Endothelial cell of umbilical vein (primary cell): ENCODE data around the gene HDDC2. TPM values are rescaled to one million over a fixed set of nuclear protein-coding genes. Genes with fewer than 3 reads are reported as not detected.

ENCODE experiments used
- BruUV-seq: library from RNA; stranded (reverse); fragments of 400-500 nt; replicated peaks from 2 replicates; lab custom pipeline; 2021; lab: Mats Ljungman, UMichigan
- CTCF ChIA-PET: fragments of 300-600, 350-600 bp; sonication (Branson Sonifier 250); formaldehyde crosslinking; loops from one replicate; lab custom pipeline; 2021; ENCODE audit warnings: antibody characterized with exemption, inconsistent platforms; lab: Charles Lee
- POLR2A ChIA-PET: fragments of 300-600, 350-600 bp; sonication (Branson Sonifier 250); formaldehyde crosslinking; loops from one replicate; lab custom pipeline; 2021; ENCODE audit warnings: antibody characterized with exemption, inconsistent platforms; lab: Charles Lee
- DNase-seq: peaks from one replicate; pipeline ENCODE4 v3.0.0-alpha.2; 2011; ENCODE audit warnings: low read depth, low spot score
- FAIRE-seq: peaks from 2 replicates; lab custom pipeline; 2011; peaks lifted over from hg19 to GRCh38; lab: Jason Lieb, UNC
- H2AFZ ChIP-seq: 2 replicates; pipeline ENCODE4 v1.6.0; 2012; ENCODE audit warnings: low read depth, low read length, control low read depth, inconsistent platforms
- H3K27ac ChIP-seq: 2 replicates; pipeline ENCODE4 v1.5.1; 2011; ENCODE audit warnings: low read depth, mild to moderate bottlenecking, control low read depth, low read length, moderate library complexity; ENCODE audit not compliant: insufficient read depth
- H3K27me3 ChIP-seq, 2 experiments: 2 replicates each; pipeline versions ENCODE4 v1.6.0 to v1.6.1; 2011; ENCODE audit warnings: low read length in 2 of 2, mixed read lengths in 1 of 2; ENCODE audit not compliant: control insufficient read depth in 2 of 2, insufficient read depth in 2 of 2
- H3K36me3 ChIP-seq, 2 experiments: 2 replicates in 1 of 2; 3 replicates in 1 of 2; pipeline ENCODE4 v1.5.1; 2011; ENCODE audit warnings: low read length in 2 of 2, mild to moderate bottlenecking in 1 of 2, moderate library complexity in 1 of 2; ENCODE audit not compliant: control insufficient read depth in 2 of 2, insufficient read depth in 2 of 2; ENCODE audit errors: extremely low read depth in 1 of 2
- H3K4me1 ChIP-seq: 3 replicates; pipeline ENCODE4 v1.5.1; 2011; ENCODE audit warnings: mild to moderate bottlenecking, low read length; ENCODE audit not compliant: control insufficient read depth, insufficient read depth; ENCODE audit errors: extremely low read depth
- H3K4me2 ChIP-seq: 2 replicates; pipeline ENCODE4 v1.6.1; 2011; ENCODE audit warnings: low read length, control low read depth, mixed read lengths; ENCODE audit not compliant: insufficient read depth
- H3K4me3 ChIP-seq, 3 experiments: fragments of 200-600 bp in 1 of 3; sonication (generic), shearing (Covaris generic) in 1 of 3; replicated peaks in 1 of 3; 2 replicates each; pipeline ENCODE4 v1.5.1; 2011 to 2016; ENCODE audit warnings: control low read depth in 3 of 3, low read length in 3 of 3, mild to moderate bottlenecking in 2 of 3, inconsistent platforms in 1 of 3, low read depth in 1 of 3, moderate library complexity in 1 of 3; ENCODE audit not compliant: insufficient read depth in 1 of 3
- H3K79me2 ChIP-seq: 2 replicates; pipeline ENCODE4 v1.6.0; 2012; ENCODE audit warnings: low read length, inconsistent platforms; ENCODE audit not compliant: control insufficient read depth, insufficient read depth
- H3K9ac ChIP-seq: replicated peaks from 2 replicates; pipeline ENCODE3; 2011; ENCODE audit warnings: low read length, control low read depth; ENCODE audit not compliant: insufficient read depth; ENCODE audit errors: extremely low read depth
- H3K9me1 ChIP-seq: replicated peaks from 3 replicates; pipeline ENCODE4 v1.6.0; 2011; ENCODE audit warnings: mild to moderate bottlenecking, low read length; ENCODE audit not compliant: control insufficient read depth, insufficient read depth; ENCODE audit errors: extremely low read depth
- H3K9me3 ChIP-seq: replicated peaks from 2 replicates; pipeline ENCODE4 v1.5.1; 2012; ENCODE audit warnings: low read length, inconsistent platforms; ENCODE audit not compliant: control insufficient read depth, insufficient read depth
- H4K20me1 ChIP-seq: replicated peaks from 2 replicates; pipeline ENCODE3; 2011; ENCODE audit warnings: mild to moderate bottlenecking, low read length; ENCODE audit not compliant: control insufficient read depth, insufficient read depth; ENCODE audit errors: extremely low read depth
- EZH2 ChIP-seq: IDR thresholded peaks from 2 replicates; pipeline ENCODE4 v1.6.1; 2012; ENCODE audit warnings: borderline replicate concordance, low read depth, mild to moderate bottlenecking, moderate library complexity, low read length, inconsistent platforms; ENCODE audit not compliant: severe bottlenecking
- FOS ChIP-seq: IDR thresholded peaks from 2 replicates; pipeline ENCODE4 v1.6.1; 2011; ENCODE audit warnings: mild to moderate bottlenecking, low read length, moderate library complexity, borderline replicate concordance; ENCODE audit not compliant: insufficient read depth
- GATA2 ChIP-seq: IDR thresholded peaks from 2 replicates; pipeline ENCODE4 v1.7.0; 2011; ENCODE audit warnings: low read depth, mild to moderate bottlenecking, moderate library complexity, mixed read lengths, low read length; ENCODE audit not compliant: insufficient read length, insufficient read depth
- JUN ChIP-seq: IDR thresholded peaks from 2 replicates; pipeline ENCODE4 v1.6.1; 2011; ENCODE audit warnings: borderline replicate concordance, low read depth; ENCODE audit not compliant: insufficient read length, insufficient read depth
- MYC ChIP-seq: IDR thresholded peaks from one replicate; pipeline ENCODE4 v1.6.1; 2011; ENCODE audit warnings: mild to moderate bottlenecking, low read depth, low read length
- POLR2A ChIP-seq: IDR thresholded peaks from 2 replicates; pipeline ENCODE4 v1.6.1; 2012; ENCODE audit warnings: low read depth, mild to moderate bottlenecking, control low read depth, low read length
- POLR2AphosphoS5 ChIP-seq: IDR thresholded peaks from 2 replicates; pipeline ENCODE4 v1.6.1; 2012; ENCODE audit warnings: low read depth, mild to moderate bottlenecking, control low read depth, low read length, moderate library complexity; ENCODE audit not compliant: insufficient read depth
- dilution Hi-C: fragments of 300-500 bp; cut with MboI; formaldehyde crosslinking; loops from one replicate; pipeline ENCODE4 v1.15.0; 2019; ENCODE audit warnings: low sequenced_read_pairs; ENCODE audit not compliant: extremely low pct_ligation_motif_present
- intact Hi-C: fragments of 100-400 bp; cut with micrococcal nuclease; formaldehyde crosslinking; loops from one replicate; pipeline ENCODE4 v1.10.0; 2022
- polyA plus RNA-seq, 4 experiments: library from polyadenylated mRNA; depleted of rRNA in 3 of 4; stranded (reverse) in 3 of 4; unstranded in 1 of 4; fragments of >200 nt; gene quantifications; 2 replicates each; pipeline versions ENCODE4 v1.2.1 to v1.2.3, GENCODE V29; 2011 to 2012; ENCODE audit warnings: missing spikeins in 1 of 4
- total RNA-seq: library from RNA; stranded (reverse); gene quantifications from 2 replicates; pipeline ENCODE4 v1.2.3, GENCODE V29; 2021
- TF ChIP-seq, protein P1 (sequence below), 2 donors: IDR thresholded peaks; 1 replicate in 1 of 2; 2 replicates in 1 of 2; pipeline ENCODE4 v1.5.1; 2011; ENCODE audit warnings: low read length in 2 of 2, mild to moderate bottlenecking in 2 of 2, moderate library complexity in 2 of 2, control low read depth in 1 of 2, inconsistent platforms in 1 of 2, low read depth in 1 of 2; ENCODE audit not compliant: insufficient read depth in 1 of 2; ENCODE audit errors: extremely low read depth in 1 of 2
- TF ChIP-seq, protein P2 (sequence below): IDR thresholded peaks from 2 replicates; pipeline ENCODE4 v1.6.1; 2011; ENCODE audit not compliant: insufficient read depth, insufficient read length

HDDC2 gene
- total and polyA plus RNA-seq, 2 donors (not counting 3 experiments of a cell fraction or from before 2014, with no cell fraction given) = 12.6 to 13.6 TPM

DNA sequence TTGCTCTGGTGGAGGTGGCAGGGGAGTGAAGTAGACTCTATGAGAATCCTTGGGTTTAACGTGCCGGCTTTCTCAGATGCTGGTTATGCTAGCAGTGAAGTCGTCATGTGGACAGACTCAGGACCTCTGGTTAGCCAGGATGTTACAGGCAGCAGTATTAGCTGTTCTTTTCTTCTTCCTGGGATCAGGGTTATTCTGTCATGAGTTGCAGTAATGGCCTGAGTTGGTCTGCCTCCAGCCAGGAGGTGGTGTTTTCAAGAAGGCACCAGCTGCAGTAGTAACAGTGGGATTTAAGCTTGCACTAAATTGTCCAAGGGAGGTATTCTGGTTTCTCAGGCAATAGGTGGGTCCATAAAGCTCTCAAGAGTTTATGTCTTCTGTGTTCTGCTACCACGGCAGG lies 56.7 kb downstream of the HDDC2 start:
- TF ChIP-seq, protein P1, sequence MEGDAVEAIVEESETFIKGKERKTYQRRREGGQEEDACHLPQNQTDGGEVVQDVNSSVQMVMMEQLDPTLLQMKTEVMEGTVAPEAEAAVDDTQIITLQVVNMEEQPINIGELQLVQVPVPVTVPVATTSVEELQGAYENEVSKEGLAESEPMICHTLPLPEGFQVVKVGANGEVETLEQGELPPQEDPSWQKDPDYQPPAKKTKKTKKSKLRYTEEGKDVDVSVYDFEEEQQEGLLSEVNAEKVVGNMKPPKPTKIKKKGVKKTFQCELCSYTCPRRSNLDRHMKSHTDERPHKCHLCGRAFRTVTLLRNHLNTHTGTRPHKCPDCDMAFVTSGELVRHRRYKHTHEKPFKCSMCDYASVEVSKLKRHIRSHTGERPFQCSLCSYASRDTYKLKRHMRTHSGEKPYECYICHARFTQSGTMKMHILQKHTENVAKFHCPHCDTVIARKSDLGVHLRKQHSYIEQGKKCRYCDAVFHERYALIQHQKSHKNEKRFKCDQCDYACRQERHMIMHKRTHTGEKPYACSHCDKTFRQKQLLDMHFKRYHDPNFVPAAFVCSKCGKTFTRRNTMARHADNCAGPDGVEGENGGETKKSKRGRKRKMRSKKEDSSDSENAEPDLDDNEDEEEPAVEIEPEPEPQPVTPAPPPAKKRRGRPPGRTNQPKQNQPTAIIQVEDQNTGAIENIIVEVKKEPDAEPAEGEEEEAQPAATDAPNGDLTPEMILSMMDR (IDR thresholded peaks at IDR 0.05; ENCODE audit: extremely low read depth in 1 of 2, insufficient read depth in 1 of 2, low read depth in 1 of 2, low read length in 2 of 2) = no peak
- TF ChIP-seq FOS (no peak), JUN (no peak), GATA2 (no peak), POLR2AphosphoS5 (no peak), EZH2 (no peak), POLR2A (no peak), MYC (no peak)
- TF ChIP-seq, protein P2, sequence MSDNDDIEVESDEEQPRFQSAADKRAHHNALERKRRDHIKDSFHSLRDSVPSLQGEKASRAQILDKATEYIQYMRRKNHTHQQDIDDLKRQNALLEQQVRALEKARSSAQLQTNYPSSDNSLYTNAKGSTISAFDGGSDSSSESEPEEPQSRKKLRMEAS = no peak
- dilution Hi-C loops (no loop called here), intact Hi-C loops (no loop called here)
- no peak for FAIRE-seq
- Histone ChIP-seq H4K20me1 (no peaks in the 10 kb centered on the region), H2AFZ (no peak overlapping the region), H3K27ac (no peak overlapping the region), H3K9me1 (no peaks in the 10 kb centered on the region), H3K9me3 (no peaks in the 10 kb centered on the region), H3K9ac (no peak overlapping the region), H3K79me2 (no peaks in the 10 kb centered on the region), H3K4me1 (no peaks in the 10 kb centered on the region), H3K4me3 (no peak overlapping the region), H3K27me3 (peaks cover 0 to 2% of the 10 kb centered on the region in 2 experiments), H3K4me2 (no peak overlapping the region), H3K36me3 (no peaks in the 10 kb centered on the region)
- DNase-seq = no peak
- no TSS peak for BruUV-seq
- POLR2A ChIA-PET = no interaction called here
- CTCF ChIA-PET = no interaction called here
